ENCODE results near the gene MIEN1.

GRCh38 chr17:39717660-39718059 is 12.7 kb downstream of the MIEN1 start:
- TF ChIP-seq ATF3 (CRISPR knock-in tag; conservative IDR thresholded peaks at IDR 0.05) (no peak), FOXP1 (CRISPR knock-in tag; IDR thresholded peaks at IDR 0.05; ENCODE audit: borderline replicate concordance) (no peak), CTCF (IDR thresholded peaks at IDR 0.05) (no peak), USF2 (CRISPR knock-in tag; IDR thresholded peaks at IDR 0.05) (no peak), SMAD4 (CRISPR knock-in tag; IDR thresholded peaks at IDR 0.05) (no peak), CBFB (CRISPR knock-in tag; IDR thresholded peaks at IDR 0.05; ENCODE audit: low read depth) (no peak), ATF2 (CRISPR knock-in tag; IDR thresholded peaks at IDR 0.05; ENCODE audit: borderline replicate concordance, low read depth) (no peak), IRF2 (CRISPR knock-in tag; IDR thresholded peaks at IDR 0.05; ENCODE audit: borderline replicate concordance, low read depth) (no peak), TEAD4 (CRISPR knock-in tag; IDR thresholded peaks at IDR 0.05) (no peak), CREB1 (CRISPR knock-in tag; IDR thresholded peaks at IDR 0.05) (no peak), ZNF263 (CRISPR knock-in tag; IDR thresholded peaks at IDR 0.05; ENCODE audit: low read depth) (no peak), GABPB1 (CRISPR knock-in tag; IDR thresholded peaks at IDR 0.05) (no peak), USF1 (CRISPR knock-in tag; IDR thresholded peaks at IDR 0.05) (no peak), ESRRA (CRISPR knock-in tag; IDR thresholded peaks at IDR 0.05; ENCODE audit: borderline replicate concordance) (no peak)

Data from WTC11 (cell line).